IMR-90 (cell line): Measurements from ENCODE around the gene IP6K2. TPM values are rescaled to one million over a fixed set of nuclear protein-coding genes. Genes with fewer than 3 reads are reported as not detected.

Experiments
- ATAC-seq: fragments of 200-7000 bp; cut with Tn5 transposase; 2 replicates; pipeline ENCODE4 v1.9.1; 2020; ENCODE audit warnings: low read depth, mild to moderate bottlenecking, moderate library complexity
- BruUV-seq: library from RNA; stranded (reverse); fragments of 400-500 nt; replicated peaks from 2 replicates; lab custom pipeline; 2021; lab: Mats Ljungman, UMichigan
- CTCF ChIA-PET: fragments of 300-600 bp; formaldehyde crosslinking; extraction: SDS; loops from one replicate; lab custom pipeline; 2021; ENCODE audit warnings: antibody characterized with exemption; lab: Yijun Ruan, JAX
- POLR2A ChIA-PET: fragments of 300-600 bp; sonication (Branson Sonifier 250); formaldehyde crosslinking; loops from one replicate; lab custom pipeline; 2022; ENCODE audit warnings: antibody characterized with exemption; ENCODE audit not compliant: unreplicated experiment; lab: Charles Lee
- DNase-seq: peaks from one replicate; pipeline ENCODE4 v3.0.0; 2013
- H2AFZ ChIP-seq: replicated peaks from 2 replicates; pipeline ENCODE3; 2013; ENCODE audit warnings: low read length, mild to moderate bottlenecking; ENCODE audit not compliant: poor library complexity
- H2AK5ac ChIP-seq: 2 replicates; pipeline ENCODE4 v1.6.1; 2013; ENCODE audit warnings: low read depth, low read length, inconsistent platforms
- H2AK9ac ChIP-seq: replicated peaks from 2 replicates; pipeline ENCODE3; 2013; ENCODE audit warnings: mild to moderate bottlenecking, low read depth, low read length, moderate library complexity; ENCODE audit not compliant: poor library complexity
- H2BK120ac ChIP-seq: 2 replicates; pipeline ENCODE4 v1.6.1; 2013; ENCODE audit warnings: low read depth, low read length, inconsistent platforms
- H2BK15ac ChIP-seq: 3 replicates; pipeline ENCODE4 v1.6.1; 2013; ENCODE audit warnings: low read depth, low read length, inconsistent platforms
- H2BK20ac ChIP-seq: 2 replicates; pipeline ENCODE4 v1.6.1; 2013; ENCODE audit warnings: low read depth, mild to moderate bottlenecking, inconsistent platforms, low read length, moderate library complexity
- H2BK5ac ChIP-seq: 2 replicates; pipeline ENCODE4 v1.6.1; 2013; ENCODE audit warnings: mild to moderate bottlenecking, low read depth, low read length, inconsistent platforms; ENCODE audit not compliant: poor library complexity, severe bottlenecking
- H3K14ac ChIP-seq: replicated peaks from 2 replicates; pipeline ENCODE4 v1.6.1; 2013; ENCODE audit warnings: low read depth, low read length, inconsistent platforms
- H3K18ac ChIP-seq: 2 replicates; pipeline ENCODE4 v1.6.1; 2013; ENCODE audit warnings: low read depth, low read length, control low read depth
- H3K23ac ChIP-seq: 2 replicates; pipeline ENCODE4 v1.6.1; 2013; ENCODE audit warnings: low read depth, low read length, inconsistent platforms
- H3K27ac ChIP-seq: 2 replicates; pipeline ENCODE4 v1.5.1; 2013; ENCODE audit warnings: mild to moderate bottlenecking, control low read depth, low read length; ENCODE audit not compliant: insufficient read depth
- H3K27me3 ChIP-seq: 2 replicates; pipeline ENCODE4 v1.6.1; 2013; ENCODE audit warnings: low read length; ENCODE audit not compliant: control insufficient read depth, insufficient read depth
- H3K36me3 ChIP-seq: 2 replicates; pipeline ENCODE4 v1.6.1; 2013; ENCODE audit warnings: low read length, mixed read lengths; ENCODE audit not compliant: control insufficient read depth, insufficient read depth
- H3K4ac ChIP-seq: 2 replicates; pipeline ENCODE4 v1.6.1; 2013; ENCODE audit warnings: low read depth, low read length, inconsistent platforms
- H3K4me1 ChIP-seq: 2 replicates; pipeline ENCODE4 v1.6.1; 2013; ENCODE audit warnings: low read length, mixed read lengths; ENCODE audit not compliant: control insufficient read depth, insufficient read depth
- H3K4me2 ChIP-seq: 2 replicates; pipeline ENCODE4 v1.6.1; 2013; ENCODE audit warnings: low read depth, mild to moderate bottlenecking, control low read depth, low read length, moderate library complexity
- H3K4me3 ChIP-seq: 2 replicates; pipeline ENCODE4 v1.5.1; 2013; ENCODE audit warnings: low read depth, mild to moderate bottlenecking, control low read depth, low read length, moderate library complexity; ENCODE audit not compliant: insufficient read depth
- H3K56ac ChIP-seq: 2 replicates; pipeline ENCODE4 v1.6.1; 2013; ENCODE audit warnings: low read length, inconsistent platforms; ENCODE audit not compliant: insufficient read depth; ENCODE audit errors: extremely low read depth
- H3K79me1 ChIP-seq, 2 experiments: 2 replicates each; pipeline ENCODE4 v1.6.1; 2013; ENCODE audit warnings: low read length in 2 of 2, inconsistent platforms in 1 of 2, low read depth in 1 of 2
- H3K9ac ChIP-seq: 2 replicates; pipeline ENCODE4 v1.6.1; 2013; ENCODE audit warnings: low read depth, low read length, control low read depth
- H3K9me1 ChIP-seq: 2 replicates; pipeline ENCODE4 v1.6.1; 2013; ENCODE audit warnings: low read length, inconsistent platforms; ENCODE audit not compliant: insufficient read depth
- H3K9me3 ChIP-seq: 2 replicates; pipeline ENCODE4 v1.6.1; 2013; ENCODE audit warnings: low read length; ENCODE audit not compliant: control insufficient read depth, insufficient read depth
- H4K20me1 ChIP-seq: 2 replicates; pipeline ENCODE4 v1.6.1; 2013; ENCODE audit warnings: low read length, inconsistent platforms; ENCODE audit not compliant: insufficient read depth
- H4K5ac ChIP-seq: 2 replicates; pipeline ENCODE4 v1.6.1; 2013; ENCODE audit warnings: mild to moderate bottlenecking, low read depth, low read length, control low read depth
- H4K8ac ChIP-seq, 2 experiments: 2 replicates each; pipeline ENCODE4 v1.6.1; 2013; ENCODE audit warnings: low read depth in 2 of 2, low read length in 2 of 2, control low read depth in 1 of 2, inconsistent platforms in 1 of 2
- H4K91ac ChIP-seq: 2 replicates; pipeline ENCODE4 v1.6.1; 2013; ENCODE audit warnings: low read depth, low read length, inconsistent platforms; ENCODE audit not compliant: insufficient read depth
- BHLHE40 ChIP-seq: fragments of 150-350 bp; IDR thresholded peaks from 2 replicates; pipeline ENCODE4 v1.6.1; 2016; ENCODE audit warnings: mild to moderate bottlenecking, low read depth, low read length
- CEBPB ChIP-seq: IDR thresholded peaks from 2 replicates; pipeline ENCODE4 v1.6.1; 2012; ENCODE audit warnings: low read depth, low read length, improper control_type of control experiment
- CHD1 ChIP-seq: IDR thresholded peaks from 2 replicates; pipeline ENCODE4 v1.6.1; 2012; ENCODE audit warnings: low read depth, low read length, improper control_type of control experiment
- CTCF ChIP-seq: conservative IDR thresholded peaks from 2 replicates; pipeline ENCODE4 v1.5.1; 2012; ENCODE audit warnings: mild to moderate bottlenecking, low read depth, low read length, improper control_type of control experiment
- ELK1 ChIP-seq: fragments of 150-350 bp; IDR thresholded peaks from 2 replicates; pipeline ENCODE4 v1.6.1; 2016; ENCODE audit warnings: low read depth, mild to moderate bottlenecking, low read length, moderate library complexity, borderline replicate concordance
- MAFK ChIP-seq: IDR thresholded peaks from 2 replicates; pipeline ENCODE4 v1.6.1; 2012; ENCODE audit warnings: low read depth, low read length, improper control_type of control experiment
- MAZ ChIP-seq: IDR thresholded peaks from 2 replicates; pipeline ENCODE4 v1.6.1; 2012; ENCODE audit warnings: low read depth, mild to moderate bottlenecking, low read length, improper control_type of control experiment, moderate library complexity, borderline replicate concordance
- MXI1 ChIP-seq: IDR thresholded peaks from 2 replicates; pipeline ENCODE4 v1.6.1; 2012; ENCODE audit warnings: low read depth, mild to moderate bottlenecking, low read length, moderate library complexity, borderline replicate concordance
- NFE2L2 ChIP-seq: fragments of 150-350 bp; IDR thresholded peaks from 2 replicates; pipeline ENCODE4 v1.6.1; 2016; ENCODE audit warnings: low read depth, mild to moderate bottlenecking, low read length
- POLR2A ChIP-seq: IDR thresholded peaks from 2 replicates; pipeline ENCODE4 v1.6.1; 2012; ENCODE audit warnings: mild to moderate bottlenecking, low read depth, low read length
- RAD21 ChIP-seq: IDR thresholded peaks from 2 replicates; pipeline ENCODE4 v1.6.1; 2012; ENCODE audit warnings: low read length, improper control_type of control experiment
- RCOR1 ChIP-seq: IDR thresholded peaks from 2 replicates; pipeline ENCODE4 v1.6.1; 2012; ENCODE audit warnings: mild to moderate bottlenecking, low read length, improper control_type of control experiment; ENCODE audit not compliant: insufficient replicate concordance
- RFX5 ChIP-seq: IDR thresholded peaks from 2 replicates; pipeline ENCODE4 v1.8.0; 2012; ENCODE audit warnings: low read depth, mild to moderate bottlenecking, low read length, moderate library complexity
- SMC3 ChIP-seq: fragments of 150-350 bp; IDR thresholded peaks from 2 replicates; pipeline ENCODE4 v1.6.1; 2016; ENCODE audit warnings: low read depth, mild to moderate bottlenecking, antibody characterized with exemption, low read length, moderate library complexity
- USF2 ChIP-seq: fragments of 150-350 bp; IDR thresholded peaks from 2 replicates; pipeline ENCODE4 v1.6.1; 2017; ENCODE audit warnings: mild to moderate bottlenecking, antibody characterized with exemption, low read length, low read depth
- WGBS, 2 experiments: methylation state at CpG; one replicate each; pipeline versions ENCODE4 v1.1.5 to v1.1.7; 2013; ENCODE audit warnings: missing lambda C conversion rate in 2 of 2; ENCODE audit not compliant: insufficient read length in 1 of 2; ENCODE audit errors: extremely low coverage in 2 of 2; 5-methylcytosine and 5-hydroxymethylcytosine counted together
- dilution Hi-C: fragments of 300-500 bp; cut with HindIII; formaldehyde crosslinking; loops from one replicate; pipeline ENCODE4 v1.14.3; 2018; ENCODE audit warnings: low sequenced_read_pairs; ENCODE audit not compliant: unreplicated experiment
- in situ Hi-C: fragments of 300-500 bp; cut with MboI; formaldehyde crosslinking; loops from 3 replicates; pipeline ENCODE4 v1.14.3; 2019; ENCODE audit warnings: low sequenced_read_pairs, inconsistent platforms, mixed read lengths
- intact Hi-C: fragments of 100-400 bp; cut with micrococcal nuclease; formaldehyde crosslinking; loops from 2 replicates; pipeline ENCODE4 v1.10.0; 2022
- polyA plus RNA-seq, 3 experiments: library from polyadenylated mRNA; depleted of rRNA; stranded (reverse); fragments of >200 nt; gene quantifications; 2 replicates each; pipeline ENCODE4 v1.2.3, GENCODE V29; 2012; ENCODE audit warnings: low replicate concordance in 1 of 3
- total RNA-seq: library from RNA; depleted of rRNA; stranded (reverse); fragments of >200 nt; gene quantifications from 2 replicates; pipeline ENCODE4 v1.2.3, GENCODE V29; 2012

Gene IP6K2
- total and polyA plus RNA-seq, 2 of the 4 experiments (the other 2 are of a cell fraction) = 73.7 to 169 TPM

- no peak overlapping the region for H3K9ac ChIP-seq
- no peaks in the 10 kb centered on the region for H3K9me1 ChIP-seq
- no peak overlapping the region for H2BK5ac ChIP-seq
- no peak overlapping the region for H3K18ac ChIP-seq
- H3K23ac ChIP-seq = no peak overlapping the region
- H3K36me3 ChIP-seq = no peaks in the 10 kb centered on the region
- in situ Hi-C loops (no loop called here), dilution Hi-C loops (no loop called here), intact Hi-C loops (no loop called here)
- no peak overlapping the region for H4K8ac ChIP-seq
- peaks cover 3% of the 10 kb centered on the region; the same call in 1 of the 2 replicates for H3K4me1 ChIP-seq
- H3K9me3 ChIP-seq = no peaks in the 10 kb centered on the region
- H3K4me2 ChIP-seq = no peak overlapping the region
- ChIA-PET POLR2A (no interaction called here), CTCF (no interaction called here)
- BruUV-seq = no TSS peak
- H3K56ac ChIP-seq = no peak overlapping the region
- H4K91ac ChIP-seq = no peak overlapping the region
- no peak overlapping the region for H3K4ac ChIP-seq
- no peak overlapping the region for H2AK9ac ChIP-seq
- DNase-seq (no peak), ATAC-seq (no peak)
- H2AFZ ChIP-seq = no peak overlapping the region
- H3K79me1 ChIP-seq = no peaks in the 10 kb centered on the region
- no peak overlapping the region for H2AK5ac ChIP-seq
- H3K27ac ChIP-seq = no peak overlapping the region
- H4K20me1 ChIP-seq = no peaks in the 10 kb centered on the region
- no peak overlapping the region for H2BK20ac ChIP-seq
- no peaks in the 10 kb centered on the region; the same call in 1 of the 2 replicates for H3K27me3 ChIP-seq
- H4K5ac ChIP-seq = no peak overlapping the region
- no peak overlapping the region for H3K4me3 ChIP-seq
- no peak overlapping the region for H2BK15ac ChIP-seq
- no peak overlapping the region for H2BK120ac ChIP-seq
- WGBS, 2 experiments = 98% methylated on average over 7 of the region's 15 CpGs; no CpG with 5 or more reads in 1 of the 2 experiments
- H3K14ac ChIP-seq = no peak overlapping the region
- TF ChIP-seq RCOR1 (no peak), CTCF (no peak), USF2 (no peak), CEBPB (no peak), POLR2A (no peak), ELK1 (no peak), BHLHE40 (no peak), NFE2L2 (no peak), SMC3 (no peak), MAZ (no peak), RAD21 (no peak), MAFK (no peak), CHD1 (no peak), RFX5 (no peak), MXI1 (no peak)
Observed at GRCh38 chr3:48652923-48653715, 63.9 kb downstream of the IP6K2 start.
